GM12878 (cell line): ENCODE data around the gene MRPS16. TPM values are rescaled to one million over a fixed set of nuclear protein-coding genes. Genes with fewer than 3 reads are reported as not detected.
A peak's percentile ranks its signal among the peaks of the same experiment; 100 is the strongest.

Experiments
- ATAC-seq: fragments of 200-7000 bp; cut with Tn5 transposase; 3 replicates; pipeline ENCODE4 v1.9.1; 2020; ENCODE audit warnings: mild to moderate bottlenecking, moderate library complexity
- BruUV-seq: library from RNA; stranded (reverse); fragments of 400-500 nt; replicated peaks from 2 replicates; lab custom pipeline; 2021; lab: Mats Ljungman, UMichigan
- CTCF ChIA-PET: fragments of 300-600 bp; sonication (Branson Sonifier 250); formaldehyde crosslinking; extraction: SDS; loops from one replicate; lab custom pipeline; 2021; ENCODE audit warnings: inconsistent platforms; lab: Yijun Ruan, JAX
- POLR2A ChIA-PET: fragments of 350-600 bp; formaldehyde crosslinking; extraction: SDS; loops from one replicate; lab custom pipeline; 2021; ENCODE audit warnings: inconsistent platforms; lab: Charles Lee
- RAD21 ChIA-PET: fragments of 300-600 bp; sonication (Branson Sonifier 250); formaldehyde crosslinking; loops from one replicate; lab custom pipeline; 2023; ENCODE audit warnings: antibody characterized with exemption; ENCODE audit not compliant: unreplicated experiment; lab: Charles Lee
- SMC1A ChIA-PET: fragments of 300-600 bp; sonication (Branson Sonifier 250); formaldehyde crosslinking; loops from one replicate; lab custom pipeline; 2023; ENCODE audit not compliant: unreplicated experiment, uncharacterized antibody; lab: Charles Lee
- DNase-seq: peaks from one replicate; pipeline ENCODE4 v3.0.0-alpha.2; 2011; ENCODE audit warnings: low read depth, low spot score
- FAIRE-seq: peaks from 3 replicates; lab custom pipeline; 2011; peaks lifted over from hg19 to GRCh38; lab: Jason Lieb, UNC
- H2AFZ ChIP-seq: 2 replicates; pipeline ENCODE4 v1.6.0; 2011; ENCODE audit warnings: low read depth, low read length, control low read depth; ENCODE audit not compliant: control insufficient read depth
- H3K27ac ChIP-seq: 2 replicates; pipeline ENCODE4 v1.5.1; 2011; ENCODE audit warnings: control low read depth; ENCODE audit not compliant: control insufficient read depth, insufficient read depth
- H3K27me3 ChIP-seq, 2 experiments: replicated peaks in 1 of 2; 2 replicates each; pipeline versions ENCODE4 v1.6.0 to v1.6.1; 2011; ENCODE audit warnings: low read length in 1 of 2; ENCODE audit not compliant: control insufficient read depth in 2 of 2, insufficient read depth in 2 of 2
- H3K36me3 ChIP-seq, 2 experiments: 2 replicates each; pipeline ENCODE4 v1.5.1; 2011; ENCODE audit warnings: low read length in 1 of 2; ENCODE audit not compliant: control insufficient read depth in 2 of 2, insufficient read depth in 2 of 2
- H3K4me1 ChIP-seq: 2 replicates; pipeline ENCODE4 v1.6.1; 2011; ENCODE audit warnings: mild to moderate bottlenecking, low read length, moderate library complexity, mixed read lengths; ENCODE audit not compliant: control insufficient read depth, insufficient read depth
- H3K4me2 ChIP-seq: 2 replicates; pipeline ENCODE4 v1.6.0; 2011; ENCODE audit warnings: control low read depth; ENCODE audit not compliant: control insufficient read depth, insufficient read depth
- H3K4me3 ChIP-seq: fragments of 200-600 bp; sonication (generic); 2 replicates; pipeline ENCODE4 v1.5.1; 2016
- H3K79me2 ChIP-seq: 2 replicates; pipeline ENCODE4 v1.6.0; 2011; ENCODE audit warnings: low read length; ENCODE audit not compliant: control insufficient read depth, insufficient read depth
- H3K9ac ChIP-seq: 2 replicates; pipeline ENCODE4 v1.8.0; 2011; ENCODE audit warnings: low read length, control low read depth, mixed read lengths; ENCODE audit not compliant: control insufficient read depth, insufficient read depth
- H3K9me3 ChIP-seq: replicated peaks from 3 replicates; pipeline ENCODE4 v1.5.1; 2011; ENCODE audit warnings: mild to moderate bottlenecking, low read length; ENCODE audit not compliant: control insufficient read depth, insufficient read depth
- H4K20me1 ChIP-seq: 2 replicates; pipeline ENCODE4 v1.6.0; 2011; ENCODE audit not compliant: control insufficient read depth, insufficient read depth
- MTA3 ChIP-seq: IDR thresholded peaks from 2 replicates; pipeline ENCODE4 v1.6.1; 2012; ENCODE audit warnings: low read length, inconsistent platforms, borderline replicate concordance
- RAD21 ChIP-seq: IDR thresholded peaks from 2 replicates; pipeline ENCODE4 v1.6.1; 2011; ENCODE audit warnings: mild to moderate bottlenecking, low read depth, low read length, moderate library complexity; ENCODE audit not compliant: insufficient read depth
- RBBP5 ChIP-seq: fragments of 200-600 bp; sonication (generic); conservative IDR thresholded peaks from 2 replicates; pipeline ENCODE4 v1.6.1; 2016
- SMC3 ChIP-seq: IDR thresholded peaks from 2 replicates; pipeline ENCODE4 v1.6.1; 2011; ENCODE audit warnings: low read length, improper control_type of control experiment, borderline replicate concordance
- TCF7 ChIP-seq: IDR thresholded peaks from 2 replicates; pipeline ENCODE4 v1.6.1; 2014; ENCODE audit warnings: antibody characterized with exemption, borderline replicate concordance
- YBX1 ChIP-seq: fragments of 450-650 bp; IDR thresholded peaks from 2 replicates; pipeline ENCODE4 v1.6.1; 2016; ENCODE audit warnings: antibody characterized with exemption
- WGBS: methylation state at CpG from one replicate; pipeline ENCODE4 v1.1.6; 2016; ENCODE audit warnings: low lambda C conversion rate; ENCODE audit not compliant: insufficient replicate concordance, insufficient coverage; ENCODE audit errors: missing lambda C conversion rate; 5-methylcytosine and 5-hydroxymethylcytosine counted together
- in situ Hi-C: fragments of 300-500 bp; cut with MboI; formaldehyde crosslinking; loops from 9 replicates; pipeline ENCODE4 v1.14.3; 2018; ENCODE audit warnings: mixed read lengths
- intact Hi-C: fragments of 100-400 bp; cut with micrococcal nuclease; formaldehyde crosslinking; loops from one replicate; pipeline ENCODE4 v1.14.2; 2022; ENCODE audit not compliant: unreplicated experiment
- polyA plus RNA-seq, 11 experiments: library from polyadenylated mRNA; depleted of rRNA in 4 of 11; unstranded in 6 of 11; stranded (reverse) in 5 of 11; fragments of >200 nt; fragmentation: Nextera tagmentation in 4 of 11; fragmentation: Illumina TruSeq in 1 of 11; extraction: Ambion mirVana in 4 of 11; extraction: Trizol in 1 of 11; gene quantifications; 1 replicate in 1 of 11; 2 replicates in 10 of 11; pipeline versions ENCODE4 v1.2.1 to v1.2.3, GENCODE V29; 2011 to 2016; ENCODE audit warnings: inconsistent platforms in 2 of 11, missing spikeins in 2 of 11, low read depth in 1 of 11
- total RNA-seq, 4 experiments: library from RNA; depleted of rRNA in 3 of 4; stranded (reverse); fragments of >200 nt in 3 of 4; fragmentation: Illumina TruSeq in 1 of 4; extraction: Trizol in 1 of 4; gene quantifications; 2 replicates each; pipeline versions ENCODE4 v1.2.1 to v1.2.3, GENCODE V29; 2013 to 2021
- TF ChIP-seq, protein P1 (sequence below), 3 experiments: IDR thresholded peaks in 2 of 3; conservative IDR thresholded peaks in 1 of 3; 2 replicates each; pipeline ENCODE4 v1.5.1; 2011; ENCODE audit warnings: low read depth in 3 of 3, low read length in 3 of 3, mild to moderate bottlenecking in 3 of 3, control low read depth in 2 of 3, moderate library complexity in 2 of 3, inconsistent platforms in 1 of 3, mixed read lengths in 1 of 3; ENCODE audit not compliant: control insufficient read depth in 2 of 3, insufficient read depth in 1 of 3; ENCODE audit errors: extremely low read depth in 1 of 3

Gene MRPS16
- total and polyA plus RNA-seq, 10 of the 15 experiments (the other 5 are each of a cell fraction or from before 2014, with no cell fraction given) = 43.4 to 285 (median 103) TPM

DNA sequence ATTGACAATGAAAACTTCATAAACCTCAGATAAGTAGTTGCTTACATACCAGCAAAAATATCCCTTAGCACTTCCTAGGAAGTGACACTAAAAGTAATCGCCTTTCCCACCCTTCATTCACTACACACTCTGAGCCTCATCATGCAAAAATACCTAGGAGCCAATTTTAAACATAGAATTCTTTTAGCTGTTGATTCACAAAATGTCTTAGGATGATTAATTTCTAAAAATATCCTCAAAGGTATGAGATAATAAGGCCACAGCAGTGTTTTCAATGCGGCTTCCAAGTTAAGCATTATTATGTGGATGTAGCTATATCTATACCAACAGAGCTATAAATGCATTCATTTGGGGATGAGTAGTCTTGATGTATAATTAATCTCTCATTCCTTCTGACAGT, 18.6 kb downstream of the MRPS16 start:
- Histone ChIP-seq H3K9me3 (no peaks in the 10 kb centered on the region), H2AFZ (no peak overlapping the region), H3K4me3 (no peak overlapping the region), H4K20me1 (no peaks in the 10 kb centered on the region), H3K79me2 (no peaks in the 10 kb centered on the region), H3K9ac (no peak overlapping the region), H3K36me3 (peaks cover 2 to 27% of the 10 kb centered on the region in 2 experiments), H3K4me1 (no peaks in the 10 kb centered on the region), H3K27ac (no peak overlapping the region), H3K4me2 (no peak overlapping the region), H3K27me3 (no peaks in the 10 kb centered on the region)
- TF ChIP-seq YBX1 (no peak), TCF7 (no peak)
- ChIA-PET SMC1A (interaction anchor here (0.7 to 2.2 kb wide), 2 partner anchors 11 to 16 kb away, joined by 3 to 4 read pairs; no protein-coding TSS in a partner anchor), POLR2A (interaction anchor here (1.6 to 1.9 kb wide), 2 partner anchors 11 to 13 kb away, joined by 5 to 6 read pairs; partner anchors contain the start of gene DNAJC9), CTCF (interaction anchor here (0.6 to 1.0 kb wide), 3 partner anchors 10 to 1871 kb away, joined by 3 read pairs; no protein-coding TSS in a partner anchor), RAD21 (no interaction called here)
- FAIRE-seq (no peak), DNase-seq (no peak), ATAC-seq (no peak)
- BruUV-seq = no TSS peak
- in situ Hi-C loops = no loop called here
- 94% methylated on average over 2 of the region's 2 CpGs for WGBS
- intact Hi-C loops = no loop called here

DNA sequence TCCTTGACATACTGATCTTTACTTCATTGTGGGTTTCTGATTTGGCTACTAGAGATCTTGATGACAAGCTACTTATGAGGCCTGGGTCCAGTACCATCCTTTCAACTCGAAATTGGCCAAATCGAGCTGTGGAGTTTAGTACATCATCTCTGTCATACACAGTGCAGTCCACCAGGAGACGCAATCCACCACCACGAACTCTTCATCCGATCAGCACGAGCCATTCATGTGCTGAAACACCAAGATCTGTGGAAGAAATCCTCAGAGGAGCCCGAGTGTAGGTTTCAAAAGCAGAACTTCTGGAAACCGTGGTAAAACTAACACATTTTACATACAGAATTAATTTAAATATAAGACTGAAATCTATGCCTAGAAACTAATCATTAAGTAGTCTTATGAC, 19.6 kb downstream of the MRPS16 start:
- in situ Hi-C loops = no loop called here
- TF ChIP-seq SMC3 (no peak), RAD21 (peak; percentile 28), MTA3 (no peak), RBBP5 (no peak)
- TF ChIP-seq, protein P1, sequence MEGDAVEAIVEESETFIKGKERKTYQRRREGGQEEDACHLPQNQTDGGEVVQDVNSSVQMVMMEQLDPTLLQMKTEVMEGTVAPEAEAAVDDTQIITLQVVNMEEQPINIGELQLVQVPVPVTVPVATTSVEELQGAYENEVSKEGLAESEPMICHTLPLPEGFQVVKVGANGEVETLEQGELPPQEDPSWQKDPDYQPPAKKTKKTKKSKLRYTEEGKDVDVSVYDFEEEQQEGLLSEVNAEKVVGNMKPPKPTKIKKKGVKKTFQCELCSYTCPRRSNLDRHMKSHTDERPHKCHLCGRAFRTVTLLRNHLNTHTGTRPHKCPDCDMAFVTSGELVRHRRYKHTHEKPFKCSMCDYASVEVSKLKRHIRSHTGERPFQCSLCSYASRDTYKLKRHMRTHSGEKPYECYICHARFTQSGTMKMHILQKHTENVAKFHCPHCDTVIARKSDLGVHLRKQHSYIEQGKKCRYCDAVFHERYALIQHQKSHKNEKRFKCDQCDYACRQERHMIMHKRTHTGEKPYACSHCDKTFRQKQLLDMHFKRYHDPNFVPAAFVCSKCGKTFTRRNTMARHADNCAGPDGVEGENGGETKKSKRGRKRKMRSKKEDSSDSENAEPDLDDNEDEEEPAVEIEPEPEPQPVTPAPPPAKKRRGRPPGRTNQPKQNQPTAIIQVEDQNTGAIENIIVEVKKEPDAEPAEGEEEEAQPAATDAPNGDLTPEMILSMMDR (IDR thresholded peaks at IDR 0.05 in 2 of 3, conservative IDR thresholded peaks at IDR 0.05 in 1 of 3; ENCODE audit: control insufficient read depth in 2 of 3, extremely low read depth in 1 of 3, insufficient read depth in 1 of 3, low read depth in 3 of 3, low read length in 3 of 3) = peak in 2 of 3 experiments; percentile 5 to 24; a peak in 1 of 6 replicates

More for the DNA sequence above, 19.6 kb downstream of the MRPS16 start:
- no TSS peak for BruUV-seq
- H3K27ac ChIP-seq = no peak overlapping the region
- ChIA-PET RAD21 (no interaction called here), CTCF (no interaction called here), SMC1A (no interaction called here), POLR2A (interaction anchor here (1.9 kb wide), 1 partner anchor 12 kb away, joined by 6 read pairs; no protein-coding TSS in a partner anchor)
- H3K36me3 ChIP-seq = peaks cover 2 to 26% of the 10 kb centered on the region in 2 experiments
- H3K4me2 ChIP-seq = no peak overlapping the region
- intact Hi-C loops = no loop called here
- H3K79me2 ChIP-seq = no peaks in the 10 kb centered on the region
- peak; percentile 84 for FAIRE-seq
- no peak overlapping the region for H2AFZ ChIP-seq
- no peak for DNase-seq
- no peak overlapping the region for H3K4me3 ChIP-seq
- H3K27me3 ChIP-seq = no peaks in the 10 kb centered on the region
- H3K4me1 ChIP-seq = no peaks in the 10 kb centered on the region
- no peak for ATAC-seq
- WGBS = 91% methylated on average over 8 of the region's 8 CpGs
- H4K20me1 ChIP-seq = no peaks in the 10 kb centered on the region
- H3K9me3 ChIP-seq = no peaks in the 10 kb centered on the region
- H3K9ac ChIP-seq = no peak overlapping the region
